SK-N-DZ (cell line): ENCODE data around the gene RASAL1.

Source experiments
- DNase-seq: peaks from one replicate; pipeline ENCODE4 v3.0.0-alpha.2; 2015; ENCODE audit warnings: low spot score

The RASAL1 gene

GRCh38 chr12:113097716-113098440 lies 37.7 kb downstream of the RASAL1 start:
- DNase-seq = peak; percentile 72

GRCh38 chr12:113096675-113097461 lies 38.7 kb downstream of the RASAL1 start:
- no peak for DNase-seq

- DNase-seq = no peak
Observed at GRCh38 chr12:113095405-113095804, 40.2 kb downstream of the RASAL1 start.

- no peak for DNase-seq
Observed at GRCh38 chr12:113094738-113095137, 40.8 kb downstream of the RASAL1 start.

- DNase-seq = no peak
Observed at GRCh38 chr12:113093409-113094101, 42.0 kb downstream of the RASAL1 start.

GRCh38 chr12:113092607-113093408 lies 42.8 kb downstream of the RASAL1 start:
- DNase-seq = no peak

GRCh38 chr12:113091506-113091905 lies 44.1 kb downstream of the RASAL1 start:
- no peak for DNase-seq

GRCh38 chr12:113090740-113091139 lies 44.8 kb downstream of the RASAL1 start:
- no peak for DNase-seq

GRCh38 chr12:113089839-113090238 lies 45.7 kb downstream of the RASAL1 start:
- no peak for DNase-seq

GRCh38 chr12:113088971-113089756 lies 46.4 kb downstream of the RASAL1 start:
- no peak for DNase-seq

GRCh38 chr12:113088037-113088436 lies 47.5 kb downstream of the RASAL1 start:
- DNase-seq = no peak

- no peak for DNase-seq
Observed at GRCh38 chr12:113087193-113087592, 48.4 kb downstream of the RASAL1 start.

GRCh38 chr12:113086249-113087164 lies 49.1 kb downstream of the RASAL1 start:
- no peak for DNase-seq

GRCh38 chr12:113083863-113084435 lies 51.6 kb downstream of the RASAL1 start:
- DNase-seq = no peak

- no peak for DNase-seq
Observed at GRCh38 chr12:113082486-113083148, 52.9 kb downstream of the RASAL1 start.

- DNase-seq = no peak
Observed at GRCh38 chr12:113081873-113082272, 53.7 kb downstream of the RASAL1 start.

- no peak for DNase-seq
Observed at GRCh38 chr12:113077859-113078255, 57.7 kb downstream of the RASAL1 start.

- no peak for DNase-seq
Observed at GRCh38 chr12:113077057-113077858, 58.3 kb downstream of the RASAL1 start.
